HCT116 (cell line): ENCODE data around the gene LDLR.
"Not testable (repeated sequence)": the region's sequence is repeated elsewhere in the genome, so short reads cannot be mapped to it uniquely, and the experiment has no call there.

Experiments used
- CEBPB ChIP-seq: IDR thresholded peaks from 2 replicates; pipeline ENCODE4 v1.6.1; 2012; ENCODE audit warnings: low read depth
- CTCF ChIP-seq, 3 experiments: fragments of 200-600 bp in 1 of 3; sonication (generic) in 1 of 3; IDR thresholded peaks in 2 of 3; conservative IDR thresholded peaks in 1 of 3; 2 replicates each; pipeline ENCODE4 v1.5.1; 2012 to 2017; ENCODE audit warnings: low read depth in 2 of 3, low read length in 2 of 3, antibody characterized with exemption in 1 of 3, borderline replicate concordance in 1 of 3, control low read depth in 1 of 3, mild to moderate bottlenecking in 1 of 3, mixed read lengths in 1 of 3, mixed run types in 1 of 3, moderate library complexity in 1 of 3; ENCODE audit not compliant: insufficient read depth in 1 of 3
- FOSL1 ChIP-seq: IDR thresholded peaks from 2 replicates; pipeline ENCODE4 v1.6.1; 2012; ENCODE audit warnings: low read depth
- POLR2AphosphoS5 ChIP-seq: IDR thresholded peaks from 2 replicates; pipeline ENCODE4 v1.6.1; 2011; ENCODE audit warnings: mild to moderate bottlenecking, low read depth, low read length, moderate library complexity
- SRF ChIP-seq: IDR thresholded peaks from 2 replicates; pipeline ENCODE4 v1.6.1; 2012; ENCODE audit warnings: low read depth
- YY1 ChIP-seq: IDR thresholded peaks from 2 replicates; pipeline ENCODE4 v1.6.1; 2011; ENCODE audit warnings: low read length, low read depth, moderate library complexity, mild to moderate bottlenecking; ENCODE audit not compliant: insufficient replicate concordance; ENCODE audit errors: extremely low read depth
- TF ChIP-seq, protein P1 (sequence below): IDR thresholded peaks from 2 replicates; pipeline ENCODE4 v1.6.1; 2011; ENCODE audit warnings: mild to moderate bottlenecking, low read length, moderate library complexity; ENCODE audit not compliant: insufficient replicate concordance; ENCODE audit errors: extremely low read depth
- TF ChIP-seq, protein P2 (sequence below): IDR thresholded peaks from 2 replicates; pipeline ENCODE4 v1.6.1; 2012

DNA sequence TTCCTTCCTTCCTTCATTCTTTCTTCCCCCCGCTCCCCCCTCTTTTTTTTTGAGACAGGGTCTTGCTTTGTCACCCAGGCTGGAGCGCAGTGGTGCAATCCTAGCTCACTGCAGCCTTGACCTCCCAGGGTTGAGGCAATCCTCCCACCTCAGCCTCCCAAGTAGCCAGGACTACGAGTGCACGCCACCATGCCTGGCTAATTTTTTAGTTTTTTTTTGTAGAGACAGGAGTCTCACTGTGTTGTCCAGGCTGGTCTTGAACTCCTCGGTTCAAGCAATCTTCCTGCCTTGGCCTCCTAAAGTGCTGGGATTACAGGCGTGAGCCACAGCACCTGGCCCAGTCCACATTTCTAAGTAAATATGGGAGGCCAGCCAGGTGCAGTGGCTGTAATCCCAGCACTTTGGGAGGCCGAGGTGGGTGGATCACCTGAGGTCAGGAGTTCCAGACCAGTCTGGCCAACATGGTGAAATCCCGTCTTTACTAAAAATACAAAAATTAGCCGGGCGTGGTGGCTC lies 50.8 kb downstream of the LDLR start:
- TF ChIP-seq, protein P1, sequence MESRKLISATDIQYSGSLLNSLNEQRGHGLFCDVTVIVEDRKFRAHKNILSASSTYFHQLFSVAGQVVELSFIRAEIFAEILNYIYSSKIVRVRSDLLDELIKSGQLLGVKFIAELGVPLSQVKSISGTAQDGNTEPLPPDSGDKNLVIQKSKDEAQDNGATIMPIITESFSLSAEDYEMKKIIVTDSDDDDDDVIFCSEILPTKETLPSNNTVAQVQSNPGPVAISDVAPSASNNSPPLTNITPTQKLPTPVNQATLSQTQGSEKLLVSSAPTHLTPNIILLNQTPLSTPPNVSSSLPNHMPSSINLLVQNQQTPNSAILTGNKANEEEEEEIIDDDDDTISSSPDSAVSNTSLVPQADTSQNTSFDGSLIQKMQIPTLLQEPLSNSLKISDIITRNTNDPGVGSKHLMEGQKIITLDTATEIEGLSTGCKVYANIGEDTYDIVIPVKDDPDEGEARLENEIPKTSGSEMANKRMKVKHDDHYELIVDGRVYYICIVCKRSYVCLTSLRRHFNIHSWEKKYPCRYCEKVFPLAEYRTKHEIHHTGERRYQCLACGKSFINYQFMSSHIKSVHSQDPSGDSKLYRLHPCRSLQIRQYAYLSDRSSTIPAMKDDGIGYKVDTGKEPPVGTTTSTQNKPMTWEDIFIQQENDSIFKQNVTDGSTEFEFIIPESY: not testable (repeated sequence)
- not testable (repeated sequence) for TF ChIP-seq FOSL1; YY1; CTCF (IDR thresholded peaks at IDR 0.05 in 2 of 3, conservative IDR thresholded peaks at IDR 0.05 in 1 of 3; ENCODE audit: borderline replicate concordance in 1 of 3, insufficient read depth in 1 of 3, low read depth in 2 of 3, low read length in 2 of 3); SRF; CEBPB; POLR2AphosphoS5
- TF ChIP-seq, protein P2, sequence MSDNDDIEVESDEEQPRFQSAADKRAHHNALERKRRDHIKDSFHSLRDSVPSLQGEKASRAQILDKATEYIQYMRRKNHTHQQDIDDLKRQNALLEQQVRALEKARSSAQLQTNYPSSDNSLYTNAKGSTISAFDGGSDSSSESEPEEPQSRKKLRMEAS: not testable (repeated sequence)
